ENCODE data around the gene MEDAG. TPM values are rescaled to one million over a fixed set of nuclear protein-coding genes. Genes with fewer than 3 reads are reported as not detected.

Gene MEDAG
- total RNA-seq, 1 experiment from 2014 or later = not detected

GRCh38 chr13:30933354-30933670 is 27.2 kb downstream of the MEDAG start:
- Histone ChIP-seq H3K4me3 (no peak overlapping the region), H3K27me3 (ENCODE audit: insufficient read depth, low read depth) (peaks cover 39% of the 10 kb centered on the region), H3K36me3 (ENCODE audit: low read depth) (no peaks in the 10 kb centered on the region), H4K20me1 (ENCODE audit: insufficient read depth) (no peaks in the 10 kb centered on the region), H2AFZ (no peak overlapping the region), H3K79me2 (ENCODE audit: low read depth) (no peaks in the 10 kb centered on the region), H3F3A (ENCODE audit: insufficient read depth, low read depth) (no peaks in the 10 kb centered on the region), H3K9me3 (ENCODE audit: insufficient read depth, low read depth) (no peaks in the 10 kb centered on the region), H3K27ac (no peak overlapping the region), H3K4me1 (replicated peaks; ENCODE audit: insufficient read depth) (no peaks in the 10 kb centered on the region), H3K9me2 (ENCODE audit: insufficient read depth) (no peaks in the 10 kb centered on the region), H3K4me2 (no peak overlapping the region)
- CTCF ChIA-PET = no interaction called here
- no TSS peak for BruUV-seq (replicated peaks)
- POLR2A ChIA-PET (ENCODE audit: unreplicated experiment) = no interaction called here
- intact Hi-C loops (cut with micrococcal nuclease; ENCODE audit: unreplicated experiment) = no loop called here
- no peak for TF ChIP-seq EZH2 (IDR thresholded peaks at IDR 0.05; ENCODE audit: low read depth)
- TF ChIP-seq CTCF (conservative IDR thresholded peaks at IDR 0.05) = no peak
- DNase-seq = no peak

DNA sequence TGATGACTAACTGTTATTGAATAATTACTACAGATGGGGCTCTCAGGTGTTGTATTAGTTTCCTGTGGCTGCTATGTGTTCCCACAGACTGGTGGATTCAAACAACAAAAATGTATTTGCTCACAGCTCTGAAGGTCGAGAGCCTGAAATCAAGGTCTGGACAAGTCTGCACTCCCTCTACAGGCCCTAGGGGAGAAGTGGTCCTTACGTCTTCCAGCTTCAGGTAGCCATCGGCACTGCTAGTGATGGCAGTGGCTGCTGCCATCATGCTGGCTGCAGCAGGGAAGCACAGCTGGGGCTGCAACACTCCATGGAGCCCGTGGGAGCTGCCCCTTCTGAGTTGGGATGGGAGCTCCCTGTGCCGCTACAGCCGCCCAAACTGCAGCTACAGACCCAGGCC is 28.3 kb downstream of the MEDAG start:
- Histone ChIP-seq H3F3A (ENCODE audit: insufficient read depth, low read depth) (no peaks in the 10 kb centered on the region), H4K20me1 (ENCODE audit: insufficient read depth) (no peaks in the 10 kb centered on the region), H3K4me1 (replicated peaks; ENCODE audit: insufficient read depth) (no peaks in the 10 kb centered on the region), H3K9me2 (ENCODE audit: insufficient read depth) (no peaks in the 10 kb centered on the region), H2AFZ (no peak overlapping the region), H3K79me2 (ENCODE audit: low read depth) (no peaks in the 10 kb centered on the region), H3K36me3 (ENCODE audit: low read depth) (no peaks in the 10 kb centered on the region), H3K9me3 (ENCODE audit: insufficient read depth, low read depth) (no peaks in the 10 kb centered on the region), H3K27me3 (ENCODE audit: insufficient read depth, low read depth) (peaks cover 44% of the 10 kb centered on the region), H3K4me3 (no peak overlapping the region), H3K4me2 (no peak overlapping the region), H3K27ac (no peak overlapping the region)
- intact Hi-C loops (cut with micrococcal nuclease; ENCODE audit: unreplicated experiment) = no loop called here
- POLR2A ChIA-PET (ENCODE audit: unreplicated experiment) = no interaction called here
- TF ChIP-seq CTCF (conservative IDR thresholded peaks at IDR 0.05) = no peak
- no peak for DNase-seq
- no TSS peak for BruUV-seq (replicated peaks)
- CTCF ChIA-PET = no interaction called here

GRCh38 chr13:30934803-30935202 is 28.7 kb downstream of the MEDAG start:
- no peak overlapping the region for H3K27ac ChIP-seq
- BruUV-seq (replicated peaks) = no TSS peak
- ChIA-PET CTCF (no interaction called here), POLR2A (ENCODE audit: unreplicated experiment) (no interaction called here)
- H4K20me1 ChIP-seq (ENCODE audit: insufficient read depth) = no peaks in the 10 kb centered on the region
- H3K36me3 ChIP-seq (ENCODE audit: low read depth) = no peaks in the 10 kb centered on the region
- no peak for DNase-seq
- no peaks in the 10 kb centered on the region for H3K4me1 ChIP-seq (replicated peaks; ENCODE audit: insufficient read depth)
- no peak for TF ChIP-seq CTCF (conservative IDR thresholded peaks at IDR 0.05)
- H3K4me2 ChIP-seq = no peak overlapping the region
- intact Hi-C loops (cut with micrococcal nuclease; ENCODE audit: unreplicated experiment) = no loop called here
- H3K27me3 ChIP-seq (ENCODE audit: insufficient read depth, low read depth) = peaks cover 44% of the 10 kb centered on the region
- no peaks in the 10 kb centered on the region for H3K9me2 ChIP-seq (ENCODE audit: insufficient read depth)
- H3F3A ChIP-seq (ENCODE audit: insufficient read depth, low read depth) = no peaks in the 10 kb centered on the region
- H2AFZ ChIP-seq = no peak overlapping the region
- no peaks in the 10 kb centered on the region for H3K9me3 ChIP-seq (ENCODE audit: insufficient read depth, low read depth)
- H3K4me3 ChIP-seq = no peak overlapping the region
- no peaks in the 10 kb centered on the region for H3K79me2 ChIP-seq (ENCODE audit: low read depth)

Measured in PC-9 (cell line).